H9 (cell line): ENCODE data around the gene PTPN2. TPM values are rescaled to one million over a fixed set of nuclear protein-coding genes. Genes with fewer than 3 reads are reported as not detected.

Experiments
- DNase-seq: peaks from one replicate; pipeline ENCODE4 v3.0.0-alpha.2; 2017
- H2AFZ ChIP-seq: one replicate; pipeline ENCODE4 v1.6.1; 2013; ENCODE audit warnings: mild to moderate bottlenecking, low read length, control low read depth, moderate library complexity
- H2AK5ac ChIP-seq: 2 replicates; pipeline ENCODE4 v1.6.1; 2013; ENCODE audit warnings: low read length, control low read depth, mixed read lengths; ENCODE audit not compliant: insufficient read length
- H2BK120ac ChIP-seq: one replicate; pipeline ENCODE4 v1.6.1; 2013; ENCODE audit warnings: low read depth, mild to moderate bottlenecking, low read length, control low read depth, inconsistent platforms; ENCODE audit not compliant: poor library complexity, severe bottlenecking
- H2BK12ac ChIP-seq: 2 replicates; pipeline ENCODE4 v1.6.1; 2013; ENCODE audit warnings: low read length, control low read depth, mixed read lengths, low read depth; ENCODE audit not compliant: insufficient read length
- H2BK15ac ChIP-seq: 2 replicates; pipeline ENCODE4 v1.6.1; 2013; ENCODE audit warnings: low read depth, low read length, control low read depth
- H2BK20ac ChIP-seq: one replicate; pipeline ENCODE4 v1.6.1; 2013; ENCODE audit warnings: low read depth, mild to moderate bottlenecking, low read length, control low read depth, inconsistent platforms; ENCODE audit not compliant: poor library complexity, severe bottlenecking
- H2BK5ac ChIP-seq: 2 replicates; pipeline ENCODE4 v1.6.1; 2013; ENCODE audit warnings: low read length, control low read depth, mixed read lengths; ENCODE audit not compliant: insufficient read length
- H3K14ac ChIP-seq: 2 replicates; pipeline ENCODE4 v1.6.1; 2013; ENCODE audit warnings: low read length, control low read depth; ENCODE audit not compliant: insufficient read depth
- H3K18ac ChIP-seq: 2 replicates; pipeline ENCODE4 v1.6.1; 2013; ENCODE audit warnings: low read depth, mild to moderate bottlenecking, mixed read lengths, low read length, control low read depth; ENCODE audit not compliant: insufficient read length
- H3K23ac ChIP-seq: 2 replicates; pipeline ENCODE4 v1.6.1; 2013; ENCODE audit warnings: low read length, control low read depth, mixed read lengths, low read depth; ENCODE audit not compliant: insufficient read length
- H3K23me2 ChIP-seq: 2 replicates; pipeline ENCODE4 v1.6.1; 2013; ENCODE audit warnings: low read depth, mild to moderate bottlenecking, mixed read lengths, low read length, control low read depth; ENCODE audit not compliant: insufficient read length, poor library complexity, severe bottlenecking
- H3K27ac ChIP-seq: 2 replicates; pipeline ENCODE4 v1.5.1; 2013; ENCODE audit warnings: low read length, control low read depth, mixed read lengths, low read depth; ENCODE audit not compliant: insufficient read length
- H3K27me3 ChIP-seq: 2 replicates; pipeline ENCODE4 v1.6.1; 2013; ENCODE audit warnings: low read length, control low read depth, inconsistent platforms; ENCODE audit not compliant: insufficient read depth
- H3K4ac ChIP-seq: 2 replicates; pipeline ENCODE4 v1.6.1; 2013; ENCODE audit warnings: low read depth, mild to moderate bottlenecking, control low read depth, inconsistent platforms, low read length, moderate library complexity
- H3K4me1 ChIP-seq: 2 replicates; pipeline ENCODE4 v1.6.1; 2013; ENCODE audit warnings: low read length, control low read depth, inconsistent platforms; ENCODE audit not compliant: insufficient read depth
- H3K4me2 ChIP-seq: 2 replicates; pipeline ENCODE4 v1.6.1; 2013; ENCODE audit warnings: low read length, control low read depth, mixed read lengths; ENCODE audit not compliant: insufficient read length, insufficient read depth
- H3K56ac ChIP-seq: 2 replicates; pipeline ENCODE4 v1.6.1; 2013; ENCODE audit warnings: low read depth, mild to moderate bottlenecking, mixed read lengths, low read length, control low read depth; ENCODE audit not compliant: insufficient read length
- H3K79me1 ChIP-seq: 2 replicates; pipeline ENCODE4 v1.6.1; 2013; ENCODE audit warnings: low read depth, mild to moderate bottlenecking, moderate library complexity, low read length, control low read depth, inconsistent platforms; ENCODE audit not compliant: insufficient read depth, poor library complexity, severe bottlenecking
- H3K79me2 ChIP-seq: 2 replicates; pipeline ENCODE4 v1.6.1; 2013; ENCODE audit warnings: low read length, control low read depth, inconsistent platforms; ENCODE audit not compliant: insufficient read depth
- H3K9ac ChIP-seq: 2 replicates; pipeline ENCODE4 v1.6.1; 2013; ENCODE audit warnings: low read length, control low read depth, mixed read lengths; ENCODE audit not compliant: insufficient read length; ENCODE audit errors: extremely low read depth
- H3K9me3 ChIP-seq: one replicate; pipeline ENCODE4 v1.6.1; 2013; ENCODE audit warnings: low read depth, low read length, inconsistent platforms; ENCODE audit not compliant: control insufficient read depth
- H3T11ph ChIP-seq: one replicate; pipeline ENCODE4 v1.6.1; 2013; ENCODE audit warnings: mild to moderate bottlenecking, low read length, control low read depth, inconsistent platforms
- H4K20me1 ChIP-seq: one replicate; pipeline ENCODE4 v1.6.1; 2013; ENCODE audit not compliant: control insufficient read depth, insufficient read length, insufficient read depth
- H4K5ac ChIP-seq: 2 replicates; pipeline ENCODE4 v1.6.1; 2013; ENCODE audit warnings: low read depth, mild to moderate bottlenecking, mixed read lengths, low read length, control low read depth; ENCODE audit not compliant: insufficient read length
- H4K8ac ChIP-seq: replicated peaks from 2 replicates; pipeline ENCODE4 v1.6.1; 2013; ENCODE audit warnings: low read length, control low read depth, mixed read lengths, low read depth; ENCODE audit not compliant: insufficient read length
- H4K91ac ChIP-seq: 2 replicates; pipeline ENCODE4 v1.6.1; 2013; ENCODE audit warnings: low read depth, mild to moderate bottlenecking, moderate library complexity, mixed read lengths, low read length, control low read depth; ENCODE audit not compliant: insufficient read length
- H3K27ac Mint-ChIP-seq, 3 experiments: 2 replicates in 2 of 3; 3 replicates in 1 of 3; pipeline ENCODE4 v1.8.0; 2020 to 2021; ENCODE audit warnings: mixed read lengths in 3 of 3, mild to moderate bottlenecking in 1 of 3, moderate library complexity in 1 of 3
- H3K27me3 Mint-ChIP-seq: 2 replicates; pipeline ENCODE4 v1.8.0; 2021; ENCODE audit warnings: low read depth, mild to moderate bottlenecking, moderate library complexity, mixed read lengths
- H3K36me3 Mint-ChIP-seq, 3 experiments: 2 replicates in 2 of 3; 3 replicates in 1 of 3; pipeline ENCODE4 v1.8.0; 2020 to 2021; ENCODE audit warnings: low read depth in 3 of 3, mixed read lengths in 3 of 3; ENCODE audit not compliant: insufficient read depth in 1 of 3
- H3K4me1 Mint-ChIP-seq, 2 experiments: 2 replicates each; pipeline ENCODE4 v1.8.0; 2020; ENCODE audit warnings: mixed read lengths in 2 of 2
- H3K4me3 Mint-ChIP-seq, 2 experiments: 2 replicates in 1 of 2; 3 replicates in 1 of 2; pipeline ENCODE4 v1.8.0; 2020 to 2021; ENCODE audit warnings: mild to moderate bottlenecking in 2 of 2, mixed read lengths in 2 of 2, moderate library complexity in 1 of 2
- H3K9me3 Mint-ChIP-seq, 2 experiments: 2 replicates in 1 of 2; 3 replicates in 1 of 2; pipeline ENCODE4 v1.8.0; 2020; ENCODE audit warnings: mild to moderate bottlenecking in 2 of 2, mixed read lengths in 2 of 2, moderate library complexity in 1 of 2
- CTCF ChIP-seq: fragments of 200-600 bp; sonication (generic); conservative IDR thresholded peaks from 3 replicates; pipeline ENCODE4 v1.8.0; 2021; ENCODE audit warnings: antibody characterized with exemption, mild to moderate bottlenecking
- WGBS: extraction: QIAGEN DNeasy Blood & Tissue Kit; methylation state at CpG from one replicate; pipeline ENCODE4 v1.1.7; 2013; ENCODE audit warnings: missing lambda C conversion rate, low lambda C conversion rate, mixed read lengths; ENCODE audit not compliant: insufficient read length; ENCODE audit errors: extremely low coverage; 5-methylcytosine and 5-hydroxymethylcytosine counted together
- total RNA-seq: library from RNA; stranded (reverse); gene quantifications from 2 replicates; pipeline ENCODE4 v1.2.1, GENCODE V29; 2021

The PTPN2 gene
- total RNA-seq, 1 experiment from 2014 or later: 48.7 TPM

GRCh38 chr18:12828116-12829051 lies 55.7 kb downstream of the PTPN2 start:
- Histone ChIP-seq H3K79me2 (no peaks in the 10 kb centered on the region), H3K4me2 (no peak overlapping the region), H4K91ac (no peak overlapping the region), H4K5ac (no peak overlapping the region), H3K18ac (no peak overlapping the region), H3T11ph (no peak overlapping the region), H3K9me3 (no peaks in the 10 kb centered on the region), H2BK120ac (no peak overlapping the region), H2AK5ac (no peak overlapping the region), H4K20me1 (no peaks in the 10 kb centered on the region), H3K27me3 (no peaks in the 10 kb centered on the region), H3K4ac (no peak overlapping the region), H2BK20ac (no peak overlapping the region), H3K23ac (no peak overlapping the region), H2AFZ (no peak overlapping the region), H3K4me1 (no peaks in the 10 kb centered on the region), H3K56ac (no peak overlapping the region), H2BK5ac (no peak overlapping the region), H3K23me2 (no peaks in the 10 kb centered on the region), H4K8ac (no peak overlapping the region), H3K27ac (no peak overlapping the region), H2BK12ac (no peak overlapping the region), H2BK15ac (no peak overlapping the region), H3K79me1 (no peaks in the 10 kb centered on the region), H3K14ac (no peak overlapping the region), H3K9ac (no peak overlapping the region)
- H3K4me3 Mint-ChIP-seq: no peak overlapping the region
- no peaks in the 10 kb centered on the region for H3K4me1 Mint-ChIP-seq
- no peak overlapping the region for H3K27ac Mint-ChIP-seq
- H3K27me3 Mint-ChIP-seq: no peaks in the 10 kb centered on the region
- no CpG with 5 or more reads among the region's 4 CpGs for WGBS
- no peak for DNase-seq
- TF ChIP-seq CTCF: no peak
- peaks cover 42 to 68% (median 66%) of the 10 kb centered on the region in 3 experiments for H3K36me3 Mint-ChIP-seq
- peaks cover 10 to 14% of the 10 kb centered on the region in 2 experiments; a peak in 4 of 5 replicates for H3K9me3 Mint-ChIP-seq
